ENCODE measurements around the gene ARHGEF1. TPM values are rescaled to one million over a fixed set of nuclear protein-coding genes. Genes with fewer than 3 reads are reported as not detected.

The ARHGEF1 gene
- total RNA-seq, 4 donors from 2014 or later = 34.1 to 106 (median 53.9) TPM

DNA sequence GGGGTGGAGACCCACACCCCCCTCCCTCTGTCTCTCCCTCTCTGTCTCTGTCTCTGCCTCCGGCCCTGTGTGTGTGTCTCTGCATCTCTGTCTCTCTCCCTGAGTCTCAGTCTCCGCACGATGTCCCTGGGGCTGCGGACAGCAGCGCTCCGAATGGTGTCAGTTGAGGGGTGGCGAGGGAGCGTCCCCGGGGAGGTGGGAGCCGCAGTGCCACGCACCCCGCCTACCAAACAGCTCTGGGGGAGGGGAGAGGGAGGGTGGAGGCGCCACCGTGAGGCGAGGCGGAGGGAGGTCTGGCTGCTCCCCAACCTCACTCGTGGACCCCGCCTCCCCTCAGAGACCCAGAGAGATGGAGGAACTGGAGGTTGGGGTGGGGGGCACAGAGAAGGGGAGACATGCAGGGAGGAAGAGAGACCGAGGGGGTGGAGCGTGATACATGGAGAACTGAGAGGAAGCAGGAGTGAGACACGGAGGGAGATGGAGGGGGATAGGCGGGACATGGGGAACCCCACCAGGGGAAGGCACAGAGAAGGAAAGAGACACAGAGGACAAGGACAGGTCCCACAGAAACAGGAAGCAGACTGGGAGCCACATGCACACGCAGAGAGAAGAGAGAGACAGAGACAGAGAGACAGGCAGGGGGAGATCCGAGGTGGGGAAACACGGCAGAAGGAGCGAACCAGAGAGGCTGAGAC lies 38.0 kb downstream of the ARHGEF1 start:
- no peak for TF ChIP-seq CTCF (IDR thresholded peaks at IDR 0.05; ENCODE audit: low read depth)

- no peak for TF ChIP-seq CTCF (IDR thresholded peaks at IDR 0.05; ENCODE audit: low read depth)
These were observed 38.9 kb downstream of the ARHGEF1 start for GRCh38 chr19:41921577-41922576.

DNA sequence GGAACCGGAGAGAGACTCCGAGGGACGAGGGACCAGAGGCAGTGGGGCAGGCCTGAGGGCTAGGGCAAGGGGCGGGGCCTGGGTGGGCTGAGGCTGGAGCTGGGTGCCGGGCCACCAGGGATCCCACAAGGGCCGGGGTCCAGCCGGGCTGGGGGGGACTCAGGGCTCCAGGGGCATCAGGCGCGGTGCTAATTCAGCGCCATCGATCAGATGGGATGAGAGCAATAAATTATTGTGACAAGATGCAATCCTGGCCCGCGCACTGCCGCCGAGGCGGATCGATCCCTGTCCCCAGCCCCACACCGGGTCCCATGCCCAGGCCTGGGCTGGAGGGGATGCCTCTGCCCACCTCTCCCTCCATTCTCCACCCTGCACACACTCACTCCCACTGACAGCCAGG lies 39.6 kb downstream of the ARHGEF1 start:
- TF ChIP-seq CTCF (IDR thresholded peaks at IDR 0.05; ENCODE audit: low read depth) = no peak

GRCh38 chr19:41923045-41923788 lies 40.2 kb downstream of the ARHGEF1 start:
- TF ChIP-seq CTCF (IDR thresholded peaks at IDR 0.05; ENCODE audit: low read depth) = no peak

GRCh38 chr19:41924151-41925145 lies 41.5 kb downstream of the ARHGEF1 start:
- TF ChIP-seq CTCF (IDR thresholded peaks at IDR 0.05; ENCODE audit: low read depth) = no peak

GRCh38 chr19:41925208-41926003 lies 42.4 kb downstream of the ARHGEF1 start:
- no peak for TF ChIP-seq CTCF (IDR thresholded peaks at IDR 0.05; ENCODE audit: low read depth)
